Measurements from ENCODE around the gene RAD51B. TPM values are rescaled to one million over a fixed set of nuclear protein-coding genes. Genes with fewer than 3 reads are reported as not detected.
"Not testable (repeated sequence)": the region's sequence is repeated elsewhere in the genome, so short reads cannot be mapped to it uniquely, and the experiment has no call there.

RAD51B gene
- polyA plus RNA-seq, 1 donor: 13.3 TPM

DNA sequence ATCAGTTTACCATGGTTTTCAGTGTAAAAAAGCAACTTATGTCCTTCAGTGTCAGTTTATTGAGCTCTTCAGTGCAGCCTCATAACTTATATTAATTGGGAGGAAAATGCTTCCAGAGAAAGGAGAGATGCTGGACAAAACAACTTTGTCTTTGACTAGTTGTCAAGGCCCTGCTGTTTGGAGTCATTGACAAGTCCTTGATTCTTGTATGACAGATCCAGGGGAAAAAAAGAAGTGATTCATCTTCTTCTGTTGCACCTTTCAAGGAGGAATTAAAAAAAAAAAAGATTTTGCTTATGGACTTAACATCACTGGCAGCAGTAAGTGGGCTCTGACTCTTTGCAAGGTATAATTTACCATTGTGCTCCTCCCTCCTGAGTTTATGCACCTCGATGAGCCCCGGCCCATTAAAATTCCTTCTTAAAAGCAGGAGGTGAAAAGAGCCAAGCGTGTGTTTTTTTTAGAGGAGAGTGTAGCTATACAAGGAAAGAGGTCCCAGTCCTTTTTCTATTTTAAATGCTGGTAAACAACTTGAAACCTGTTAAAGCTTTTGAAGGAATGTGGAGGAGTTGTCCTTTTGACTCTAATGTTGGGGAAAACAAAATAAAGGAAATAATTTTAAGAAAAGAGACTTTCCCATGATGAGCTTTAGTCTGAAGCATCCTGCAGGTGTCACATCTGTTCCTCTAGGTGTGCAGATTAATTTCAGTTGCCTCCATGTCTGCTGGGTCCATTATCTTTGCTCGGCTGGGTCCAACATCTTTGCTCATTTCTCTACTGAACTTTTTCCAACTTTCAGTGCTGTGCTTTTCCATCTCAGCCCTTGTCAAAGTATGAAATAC, 431.6 kb downstream of the RAD51B start:
- peak; percentile 57 for DNase-seq

DNA sequence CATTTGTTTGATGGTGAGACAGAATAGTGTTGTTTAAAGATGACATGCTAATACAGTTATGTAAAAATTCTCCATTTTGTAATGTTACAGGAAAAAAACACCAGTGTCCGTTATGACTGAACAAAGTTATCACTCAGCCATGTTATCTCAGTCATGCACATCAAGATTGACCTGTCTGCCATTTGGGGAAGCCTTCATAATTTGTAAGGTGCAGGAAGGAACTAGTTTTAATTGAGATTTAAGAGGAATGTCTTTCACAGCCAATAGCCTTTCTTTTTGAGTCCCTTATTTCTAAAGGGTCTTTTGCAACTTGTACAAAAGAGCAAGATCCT, 432.2 kb downstream of the RAD51B start:
- no peak for DNase-seq

- DNase-seq: no peak
Measured at GRCh38 chr14:68253160-68253780, 433.7 kb downstream of the RAD51B start.

GRCh38 chr14:68253878-68254528, 434.4 kb downstream of the RAD51B start:
- DNase-seq: no peak

DNA sequence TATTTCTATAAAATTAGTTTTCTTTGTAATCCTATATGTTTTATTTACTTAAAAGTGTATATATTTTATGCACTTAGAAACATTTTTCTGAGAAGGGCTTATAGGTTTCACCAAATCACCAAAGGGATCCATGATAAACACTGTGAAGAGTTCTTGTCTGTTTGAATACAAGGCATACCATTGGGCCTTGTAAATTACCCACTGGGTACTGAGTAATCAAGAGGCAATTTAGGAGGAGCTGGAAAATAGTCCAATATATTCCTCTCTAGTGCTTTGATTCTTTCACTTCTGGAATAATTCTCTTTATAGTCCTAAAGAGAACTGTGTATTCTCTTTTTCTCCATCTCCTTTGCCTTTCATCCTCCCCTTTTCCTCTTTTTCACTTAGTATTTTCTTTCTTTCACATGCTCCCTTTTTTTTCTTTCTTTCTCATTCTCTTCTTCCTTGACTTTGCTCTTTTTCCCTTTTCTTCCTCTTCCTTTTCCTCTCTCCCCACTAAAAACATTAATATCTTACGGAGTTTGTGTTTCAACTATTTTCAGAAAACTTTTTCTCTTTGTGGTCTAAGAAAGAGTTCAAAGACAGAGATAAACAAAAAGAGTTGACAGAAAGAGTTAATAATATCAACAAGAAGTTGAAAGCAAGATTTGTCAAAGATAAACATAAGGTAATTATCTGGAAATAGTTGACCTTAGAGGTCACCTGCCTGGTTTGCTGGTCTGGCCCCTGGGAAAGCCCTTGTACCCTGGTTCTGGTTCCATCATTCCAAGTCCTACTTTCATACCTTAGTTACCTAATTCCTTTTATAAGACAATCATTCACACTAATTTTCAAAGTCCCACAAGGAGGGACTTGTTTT, 435.3 kb downstream of the RAD51B start:
- no peak for DNase-seq

DNA sequence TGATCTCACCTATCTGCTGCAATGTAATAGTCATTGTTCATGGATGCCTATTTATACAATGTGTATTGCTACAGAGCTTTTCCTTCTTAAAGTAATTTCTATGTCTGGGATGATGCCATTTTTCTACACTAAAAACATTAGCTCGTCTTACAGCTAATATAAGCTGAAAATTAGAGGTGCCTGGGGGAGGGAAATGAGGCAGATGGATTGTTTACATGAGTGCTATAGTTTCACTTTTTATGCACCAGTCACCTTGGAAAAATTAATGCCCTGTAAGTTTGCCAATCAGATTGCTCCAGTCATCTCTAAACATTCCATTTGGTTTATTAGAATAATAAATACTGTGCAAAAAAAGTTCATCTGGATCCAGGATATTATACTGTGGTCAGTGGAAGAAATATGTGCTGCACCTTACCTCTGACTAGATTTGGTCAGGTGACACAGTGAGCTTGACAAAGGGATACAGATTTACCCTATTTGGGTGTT, 436.2 kb downstream of the RAD51B start:
- DNase-seq: no peak

GRCh38 chr14:68257969-68258368, 438.4 kb downstream of the RAD51B start:
- DNase-seq: no peak

DNA sequence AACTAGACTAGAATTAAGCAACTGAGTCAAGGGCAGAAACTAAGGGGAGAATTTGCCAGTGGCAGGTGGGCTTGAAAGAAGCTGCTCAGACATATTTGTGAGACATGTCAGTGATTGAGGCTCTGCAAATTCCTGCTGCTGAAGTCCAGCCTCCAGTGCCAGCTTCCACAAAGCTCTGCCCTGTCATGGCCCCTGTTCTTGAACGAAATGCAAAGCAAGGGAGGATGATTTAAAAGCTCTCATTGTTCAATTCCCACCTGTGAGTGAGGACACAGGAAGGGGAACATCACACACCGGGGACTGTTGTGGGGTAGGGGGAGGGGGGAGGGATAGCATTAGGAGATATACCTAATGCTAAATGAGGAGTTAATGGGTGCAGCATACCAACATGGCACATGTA, 439.4 kb downstream of the RAD51B start:
- DNase-seq: not testable (repeated sequence)

DNA sequence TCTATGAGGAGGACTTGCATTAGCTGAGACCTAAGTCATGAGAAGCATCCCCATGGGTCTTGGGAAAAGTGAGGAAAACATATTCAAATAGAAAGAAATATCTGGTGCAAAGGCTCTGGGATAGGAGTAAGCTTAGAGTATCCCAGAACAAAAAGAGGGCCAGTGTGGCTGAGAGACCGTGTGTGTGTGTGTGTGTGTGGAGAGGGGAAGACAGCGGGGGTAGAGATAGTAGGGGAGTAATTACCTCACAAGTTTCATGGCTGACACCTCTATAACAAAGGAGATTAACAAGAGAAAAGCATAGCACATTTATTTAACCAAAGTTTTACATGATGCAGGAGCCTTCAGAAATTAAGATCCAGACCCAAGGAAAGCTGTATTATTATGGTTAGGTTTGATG, 440.5 kb downstream of the RAD51B start:
- no peak for DNase-seq

- DNase-seq: no peak
Measured at GRCh38 chr14:68261092-68261842, 441.7 kb downstream of the RAD51B start.

GRCh38 chr14:68262567-68262966, 443.0 kb downstream of the RAD51B start:
- no peak for DNase-seq

DNA sequence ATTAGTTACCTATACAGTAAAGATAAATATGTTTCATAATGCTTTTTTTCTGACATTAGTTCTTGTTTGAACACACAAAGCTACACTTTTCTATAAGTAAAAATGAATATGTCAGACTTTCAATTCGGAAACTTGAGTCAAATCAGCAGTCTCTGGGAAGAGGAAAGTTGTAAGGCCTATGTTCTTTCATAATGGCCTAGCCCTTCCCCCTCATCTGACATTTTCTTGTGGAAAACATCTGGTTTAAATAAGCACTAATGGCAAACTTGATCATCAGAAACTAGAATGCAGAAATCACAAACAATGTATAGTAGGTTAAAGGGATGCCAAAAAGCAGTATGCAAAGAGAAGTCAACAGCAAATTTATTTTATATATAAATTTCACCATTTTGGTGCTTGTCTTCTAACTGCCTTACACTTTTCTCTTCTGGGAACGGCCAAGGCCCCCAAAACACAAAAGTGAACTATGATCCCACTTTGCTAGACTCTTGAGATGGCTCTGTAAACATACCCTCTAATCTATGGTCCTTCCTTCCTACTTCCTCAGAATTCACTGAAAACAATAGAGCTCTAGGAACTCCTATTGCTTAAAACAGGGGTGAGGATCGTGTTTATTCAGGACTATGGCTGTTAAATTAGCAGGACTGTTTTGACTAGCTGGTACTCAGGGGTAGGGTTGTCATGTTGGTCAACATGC, 444.1 kb downstream of the RAD51B start:
- no peak for DNase-seq

DNA sequence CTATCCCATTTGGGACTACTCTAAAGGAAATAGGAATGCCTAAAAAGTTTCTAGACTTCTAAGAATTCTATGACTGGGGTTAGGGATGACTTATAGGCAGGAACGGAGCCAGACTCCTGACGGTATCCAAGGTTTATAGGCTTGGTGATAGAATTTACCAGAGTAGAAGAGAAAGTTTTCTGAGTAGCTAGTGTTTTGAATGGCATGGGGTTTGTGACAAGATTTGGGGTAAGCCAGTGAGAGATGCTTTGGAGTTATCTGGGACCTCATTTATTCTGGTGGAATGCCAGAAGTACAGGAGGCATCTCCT, 444.6 kb downstream of the RAD51B start:
- no peak for DNase-seq

DNA sequence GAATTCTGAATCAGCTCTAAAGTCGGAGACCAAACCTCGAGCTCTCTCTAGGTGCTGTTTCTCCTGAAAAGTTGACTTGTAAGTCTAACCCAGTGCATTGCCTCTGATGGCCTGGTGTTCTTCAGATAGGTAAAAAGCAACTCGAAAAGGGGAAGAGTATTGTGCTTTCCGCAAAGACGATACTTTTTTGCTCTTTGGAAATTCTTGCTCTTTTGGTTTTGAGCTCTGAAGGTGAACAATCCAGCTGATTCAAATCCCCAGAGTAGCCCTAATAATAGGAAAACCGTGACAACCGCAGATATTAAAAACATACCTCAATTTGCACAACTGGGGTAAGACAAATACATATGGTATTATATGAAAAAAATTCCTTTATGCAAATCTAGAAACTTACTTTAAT, 447.4 kb downstream of the RAD51B start:
- no peak for DNase-seq

DNA sequence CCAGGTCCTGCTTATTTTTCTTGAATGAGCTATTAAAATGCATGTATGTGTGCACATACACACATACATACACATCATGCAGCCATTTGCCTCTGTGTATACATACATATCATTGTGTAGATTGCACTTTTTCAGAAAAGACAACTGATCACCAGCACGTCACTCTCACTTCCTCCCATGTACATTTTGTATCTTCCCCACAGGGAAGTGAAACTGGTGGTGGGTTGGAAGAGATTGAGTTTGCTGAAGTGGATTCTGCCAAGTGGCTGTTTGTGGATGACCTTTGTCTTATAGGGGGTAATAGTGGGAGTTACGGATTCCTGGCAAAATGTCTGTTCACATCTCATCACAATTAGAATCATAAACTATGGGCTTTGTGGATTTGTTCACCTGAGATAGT, 448.6 kb downstream of the RAD51B start:
- DNase-seq: no peak

GRCh38 chr14:68268719-68269118, 449.1 kb downstream of the RAD51B start:
- DNase-seq: no peak

DNA sequence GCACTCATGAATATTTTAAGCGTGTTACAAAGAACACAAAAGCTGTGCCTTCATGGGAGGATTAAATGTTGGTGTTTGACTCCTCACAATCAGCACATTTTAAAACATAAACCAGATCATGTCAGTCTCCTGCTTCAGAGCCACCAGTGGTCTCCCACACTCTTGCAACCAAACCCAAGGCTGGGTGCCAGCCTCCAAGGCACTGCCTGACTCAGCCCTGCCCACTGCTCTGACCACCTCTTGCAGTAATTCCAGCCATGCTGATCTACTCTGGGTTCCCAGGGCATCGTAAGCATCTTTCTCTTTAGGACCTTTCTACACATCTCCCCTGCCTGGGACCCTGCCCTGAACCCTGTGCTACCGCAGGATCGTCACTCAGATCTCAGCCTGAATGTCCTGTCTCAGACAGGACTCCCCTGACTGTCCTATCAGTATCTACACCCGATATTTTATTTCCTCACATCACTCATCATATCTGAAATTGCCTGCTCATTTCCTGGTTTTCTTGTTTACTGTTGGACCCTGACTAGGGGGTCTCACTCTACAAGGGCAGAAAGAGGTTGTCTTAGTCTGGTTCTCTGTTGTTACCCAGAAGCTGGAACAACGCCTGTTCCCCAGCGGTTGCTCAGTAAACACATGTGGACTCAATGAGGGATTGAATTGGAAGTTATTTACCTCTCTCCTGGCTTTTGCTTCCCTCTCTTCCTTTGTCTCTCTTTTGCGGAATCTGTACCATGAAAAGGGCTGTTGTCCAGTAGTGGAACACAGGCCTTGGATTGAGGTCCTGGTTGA, 449.8 kb downstream of the RAD51B start:
- DNase-seq: no peak

DNA sequence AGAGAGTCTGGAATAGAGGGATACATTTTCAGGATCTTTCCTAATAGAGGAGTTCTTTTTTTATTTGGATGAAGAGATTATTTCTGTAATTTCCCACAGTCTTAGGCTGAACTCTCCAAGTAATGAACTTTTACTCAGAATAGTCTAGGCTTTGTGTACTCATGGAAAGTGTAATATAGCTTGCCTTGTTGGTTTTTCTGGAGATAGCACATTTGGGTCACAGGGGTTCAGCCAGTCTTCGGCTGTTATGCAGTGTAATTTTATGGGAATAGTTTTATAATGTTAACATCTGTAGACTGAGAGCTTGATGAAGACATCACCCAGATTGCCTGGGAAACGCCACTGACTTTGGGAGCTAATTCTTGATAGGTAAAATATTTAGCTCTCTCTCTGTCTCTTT, 450.8 kb downstream of the RAD51B start:
- DNase-seq: no peak

DNA sequence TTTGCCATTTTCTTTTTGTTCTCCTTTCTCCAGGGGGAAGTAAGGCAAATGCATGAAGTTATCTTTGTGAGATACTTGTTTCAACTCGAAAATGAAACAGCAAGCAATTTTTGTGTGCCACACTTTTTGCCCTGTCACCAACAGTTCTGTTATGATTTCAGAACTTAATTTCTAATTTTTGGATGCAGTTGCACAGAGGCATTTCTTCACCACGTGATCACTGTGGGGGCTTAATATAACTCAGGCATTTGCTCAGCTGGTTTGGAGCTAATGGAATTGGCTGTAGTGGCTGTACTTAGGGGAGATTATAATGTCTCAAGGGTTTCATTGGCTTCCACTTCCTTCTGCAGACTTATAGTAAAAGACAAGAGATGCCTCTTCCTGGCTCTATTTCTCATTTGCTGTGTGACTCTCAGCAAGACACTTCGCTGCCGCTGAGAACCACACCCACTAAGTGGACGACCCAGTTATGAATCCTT, 452.4 kb downstream of the RAD51B start:
- DNase-seq: no peak

GRCh38 chr14:68273413-68273812, 453.8 kb downstream of the RAD51B start:
- DNase-seq: no peak

Data from left kidney (tissue), 2 donors.